Stimulated activated CD4-positive, alpha-beta T cell treated with anti-CD3 and anti-CD28 coated beads, Interleukin-1b, Interleukin-23, amount 100 ng/mL, for 1 hour (primary cell): ENCODE data around the gene AXIN1.
"Not testable (repeated sequence)": the region's sequence is repeated elsewhere in the genome, so short reads cannot be mapped to it uniquely, and the experiment has no call there.

Source experiments
- DNase-seq, 2 donors: peaks; one replicate each; pipeline ENCODE4 v3.0.0-alpha.2; 2020; ENCODE audit warnings: low read depth in 2 of 2

Gene AXIN1, protein sequence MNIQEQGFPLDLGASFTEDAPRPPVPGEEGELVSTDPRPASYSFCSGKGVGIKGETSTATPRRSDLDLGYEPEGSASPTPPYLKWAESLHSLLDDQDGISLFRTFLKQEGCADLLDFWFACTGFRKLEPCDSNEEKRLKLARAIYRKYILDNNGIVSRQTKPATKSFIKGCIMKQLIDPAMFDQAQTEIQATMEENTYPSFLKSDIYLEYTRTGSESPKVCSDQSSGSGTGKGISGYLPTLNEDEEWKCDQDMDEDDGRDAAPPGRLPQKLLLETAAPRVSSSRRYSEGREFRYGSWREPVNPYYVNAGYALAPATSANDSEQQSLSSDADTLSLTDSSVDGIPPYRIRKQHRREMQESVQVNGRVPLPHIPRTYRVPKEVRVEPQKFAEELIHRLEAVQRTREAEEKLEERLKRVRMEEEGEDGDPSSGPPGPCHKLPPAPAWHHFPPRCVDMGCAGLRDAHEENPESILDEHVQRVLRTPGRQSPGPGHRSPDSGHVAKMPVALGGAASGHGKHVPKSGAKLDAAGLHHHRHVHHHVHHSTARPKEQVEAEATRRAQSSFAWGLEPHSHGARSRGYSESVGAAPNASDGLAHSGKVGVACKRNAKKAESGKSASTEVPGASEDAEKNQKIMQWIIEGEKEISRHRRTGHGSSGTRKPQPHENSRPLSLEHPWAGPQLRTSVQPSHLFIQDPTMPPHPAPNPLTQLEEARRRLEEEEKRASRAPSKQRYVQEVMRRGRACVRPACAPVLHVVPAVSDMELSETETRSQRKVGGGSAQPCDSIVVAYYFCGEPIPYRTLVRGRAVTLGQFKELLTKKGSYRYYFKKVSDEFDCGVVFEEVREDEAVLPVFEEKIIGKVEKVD

DNA sequence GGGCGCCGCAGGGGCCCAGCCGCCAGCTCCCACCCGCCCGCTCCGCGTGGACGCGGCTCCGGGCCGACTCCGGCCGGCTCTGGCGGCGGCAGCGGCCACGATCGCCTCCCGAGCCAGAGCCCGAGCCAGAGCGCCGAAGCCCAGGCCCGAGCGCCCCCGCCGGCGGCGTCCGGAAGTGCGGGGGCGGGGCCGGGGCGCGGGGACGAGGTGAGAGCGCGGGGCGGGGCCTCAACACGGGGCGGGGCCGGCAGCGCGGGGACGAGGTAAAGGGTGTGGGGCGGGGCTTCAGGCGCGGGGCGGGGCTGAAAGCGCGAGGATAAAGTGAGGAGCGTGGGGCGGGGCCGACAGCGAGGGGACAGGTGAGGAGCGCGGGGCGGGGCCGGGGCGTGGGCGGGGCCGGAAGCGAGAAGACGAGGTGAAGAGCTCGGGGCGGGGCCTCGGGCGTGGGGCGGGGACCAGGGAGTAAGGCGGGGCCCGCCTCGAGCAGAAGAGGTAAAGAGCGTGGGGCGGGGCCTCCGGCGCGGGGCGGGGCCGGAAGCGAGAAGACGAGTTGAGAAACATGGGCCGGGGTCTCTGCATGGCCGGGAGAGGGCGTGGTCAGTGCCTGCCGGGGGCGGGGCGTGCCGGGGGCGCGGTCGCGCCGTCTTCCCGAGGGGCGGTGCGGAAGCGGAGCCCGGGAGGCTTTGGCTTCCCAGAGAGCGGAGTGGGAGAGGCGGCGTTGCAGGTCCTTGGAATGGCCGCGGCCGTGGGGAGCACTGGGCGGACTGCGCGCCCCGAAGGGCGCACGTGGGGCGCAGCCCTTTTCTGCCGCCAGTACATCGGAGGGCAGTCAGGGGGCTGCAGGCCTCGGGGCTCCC, at the start of gene AXIN1:
Gene AXIN1, minus strand, starts transcription at position 177 of the 857 bp plus-strand sequence. CDS start 5,698 bp downstream, outside the sequence.
- DNase-seq, result peak; percentile 100

DNA sequence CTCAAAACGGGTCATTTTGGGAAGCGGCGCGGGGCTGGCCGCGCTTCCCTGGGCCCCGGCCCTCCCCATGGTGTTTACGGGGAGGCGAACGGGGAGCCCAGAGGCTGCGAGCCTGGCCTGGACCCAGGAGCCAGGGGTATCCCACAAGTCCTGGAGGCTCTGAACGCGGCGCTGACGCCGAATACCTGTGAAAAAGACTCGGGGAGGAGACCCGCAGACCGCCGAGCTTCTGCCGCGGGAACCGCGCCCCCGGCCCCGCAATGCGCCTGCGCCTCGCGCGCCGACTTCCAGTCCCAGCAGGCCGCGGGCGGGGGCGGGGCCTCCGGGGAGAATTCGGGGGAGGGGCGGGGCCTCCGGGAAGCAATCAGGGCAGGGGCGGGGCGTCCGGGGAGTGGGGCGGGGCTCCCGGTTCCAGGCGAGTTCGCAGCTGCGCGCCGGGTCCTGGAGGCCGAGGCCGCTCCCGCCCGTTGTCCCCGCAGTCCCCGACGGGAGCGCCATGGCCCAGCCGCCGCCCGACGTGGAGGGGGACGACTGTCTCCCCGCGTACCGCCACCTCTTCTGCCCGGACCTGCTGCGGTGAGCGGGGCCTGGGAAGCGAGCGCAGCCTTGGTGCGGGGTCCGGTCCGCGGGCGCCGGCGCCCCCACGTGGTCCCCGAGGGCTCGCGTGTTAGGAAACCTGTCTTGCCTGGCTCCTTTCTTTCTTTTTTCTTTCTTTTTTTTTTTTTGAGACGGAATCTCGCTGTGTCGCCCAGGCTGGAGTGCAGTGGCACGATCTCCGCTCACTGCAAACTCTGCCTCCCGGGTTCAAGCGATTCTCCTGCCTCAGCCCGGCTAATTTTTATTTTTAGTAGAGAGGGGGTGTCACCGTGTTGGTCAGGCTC, 49.2 kb upstream of the AXIN1 start, which contains the start of gene DECR2:
Gene DECR2, plus strand, starts transcription at position 418 of the 881 bp plus-strand sequence. Its CDS starts 79 bp downstream, at position 497.
- peak; percentile 98 to 100 for DNase-seq

DNA sequence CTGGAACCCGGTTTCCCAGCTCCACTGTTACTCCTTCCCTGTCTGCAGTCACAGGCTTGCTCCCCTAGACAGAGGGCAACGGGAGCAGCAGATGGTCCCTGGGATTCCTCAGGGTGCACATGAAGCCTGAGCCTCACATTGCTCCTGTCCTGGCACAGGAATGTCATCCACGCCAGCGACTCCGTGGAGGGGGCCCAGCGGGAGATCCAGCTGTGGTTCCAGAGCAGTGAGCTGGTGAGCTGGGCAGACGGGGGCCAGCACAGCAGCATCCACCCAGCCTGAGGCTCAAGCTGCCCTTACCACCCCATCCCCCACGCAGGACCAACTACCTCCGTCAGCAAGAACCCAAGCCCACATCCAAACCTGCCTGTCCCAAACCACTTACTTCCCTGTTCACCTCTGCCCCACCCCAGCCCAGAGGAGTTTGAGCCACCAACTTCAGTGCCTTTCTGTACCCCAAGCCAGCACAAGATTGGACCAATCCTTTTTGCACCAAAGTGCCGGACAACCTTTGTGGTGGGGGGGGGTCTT, 47.6 kb upstream of the AXIN1 start:
- DNase-seq, result no peak

DNA sequence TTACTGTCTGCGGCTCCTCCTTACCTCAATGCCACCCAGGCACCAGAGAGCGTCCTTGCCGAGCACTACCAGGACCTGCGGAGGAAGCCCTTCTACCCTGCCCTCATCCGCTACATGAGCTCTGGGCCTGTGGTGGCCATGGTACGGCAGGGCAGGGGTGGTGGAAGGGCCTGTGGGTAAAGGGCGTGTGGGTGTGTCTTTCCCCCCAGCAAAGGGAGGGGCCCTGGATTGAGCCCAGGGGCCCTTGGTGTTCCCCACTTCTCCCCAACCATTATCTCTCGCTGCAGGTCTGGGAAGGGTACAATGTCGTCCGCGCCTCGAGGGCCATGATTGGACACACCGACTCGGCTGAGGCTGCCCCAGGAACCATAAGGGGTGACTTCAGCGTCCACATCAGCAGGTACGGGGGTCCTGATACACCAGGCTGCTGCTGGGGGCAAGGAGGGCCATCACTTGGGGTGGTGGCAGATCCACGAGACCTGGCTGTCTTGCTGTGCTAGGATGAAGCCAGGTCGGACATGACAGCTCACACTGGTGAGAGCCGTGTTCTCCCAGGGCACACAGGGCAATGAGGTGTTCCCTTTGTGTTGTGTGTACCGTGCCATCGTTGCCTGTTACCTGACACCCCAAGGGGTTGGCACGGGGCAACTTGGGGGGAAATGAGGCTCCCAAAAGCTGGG, 47.0 kb upstream of the AXIN1 start:
- DNase-seq, result no peak

DNA sequence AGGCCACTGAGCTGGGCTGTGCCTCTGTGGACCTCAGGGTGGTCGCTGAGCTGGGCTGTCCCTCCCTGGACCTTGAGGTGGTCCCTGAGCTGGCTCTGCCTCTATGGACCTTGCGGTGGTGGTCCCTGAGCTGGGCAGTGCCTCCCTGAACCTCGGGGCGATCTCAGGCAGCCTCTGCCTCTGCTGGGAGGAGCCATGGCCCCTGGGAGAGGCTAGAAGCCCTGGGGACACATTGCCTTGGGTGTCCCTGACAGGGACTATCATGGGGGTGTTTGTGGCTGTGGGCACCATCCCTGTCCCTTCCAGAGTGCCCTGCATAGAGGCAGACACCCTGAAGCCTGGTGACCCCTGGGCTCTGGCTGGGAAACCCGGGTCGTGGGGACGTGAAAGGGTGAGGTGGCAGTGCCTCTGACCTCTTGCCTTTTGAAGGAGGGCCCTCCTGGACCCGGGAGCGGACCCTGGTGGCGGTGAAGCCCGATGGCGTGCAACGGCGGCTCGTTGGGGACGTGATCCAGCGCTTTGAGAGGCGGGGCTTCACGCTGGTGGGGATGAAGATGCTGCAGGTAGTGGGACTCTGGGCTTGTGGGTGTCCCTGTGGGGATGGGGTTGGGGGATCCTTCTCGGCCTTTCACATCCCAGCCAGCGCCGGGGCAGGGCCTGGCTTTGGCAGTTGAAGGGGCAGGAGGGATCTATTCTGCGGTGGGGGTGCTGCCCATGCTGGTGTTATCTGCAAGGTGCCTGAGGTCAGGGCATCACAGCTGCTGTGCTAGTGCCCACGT, 46.2 kb upstream of the AXIN1 start:
- DNase-seq, result no peak

DNA sequence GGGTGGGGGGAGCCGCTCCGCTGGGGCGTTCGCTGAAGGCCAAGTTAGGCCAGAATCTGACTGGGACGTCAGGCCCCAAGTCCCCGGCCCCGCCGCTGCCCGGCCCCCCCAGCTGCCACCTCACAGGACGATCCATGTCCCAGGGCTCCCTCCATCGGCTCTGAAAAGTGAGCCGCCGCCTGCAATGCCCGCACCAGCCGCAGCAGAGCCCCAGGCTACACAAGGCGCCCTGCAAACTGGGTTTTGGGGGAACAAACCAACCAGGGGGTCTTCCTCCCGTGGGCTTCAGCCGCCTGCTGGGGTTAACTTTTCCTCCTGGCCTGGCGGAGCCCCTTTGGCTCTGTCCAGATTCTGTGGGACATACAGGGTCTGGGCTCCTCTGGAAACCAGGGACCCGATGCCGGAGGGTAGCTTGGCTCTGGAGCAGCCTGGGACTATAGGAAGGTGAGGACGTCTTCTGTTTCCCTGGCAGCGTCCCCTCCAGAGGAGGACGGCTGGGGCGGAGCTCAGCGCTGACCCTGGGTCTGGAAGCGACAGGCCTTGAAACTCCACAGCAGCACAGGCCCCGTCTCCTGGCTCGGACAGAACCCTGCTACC, 45.3 kb upstream of the AXIN1 start:
- DNase-seq, result no peak

DNA sequence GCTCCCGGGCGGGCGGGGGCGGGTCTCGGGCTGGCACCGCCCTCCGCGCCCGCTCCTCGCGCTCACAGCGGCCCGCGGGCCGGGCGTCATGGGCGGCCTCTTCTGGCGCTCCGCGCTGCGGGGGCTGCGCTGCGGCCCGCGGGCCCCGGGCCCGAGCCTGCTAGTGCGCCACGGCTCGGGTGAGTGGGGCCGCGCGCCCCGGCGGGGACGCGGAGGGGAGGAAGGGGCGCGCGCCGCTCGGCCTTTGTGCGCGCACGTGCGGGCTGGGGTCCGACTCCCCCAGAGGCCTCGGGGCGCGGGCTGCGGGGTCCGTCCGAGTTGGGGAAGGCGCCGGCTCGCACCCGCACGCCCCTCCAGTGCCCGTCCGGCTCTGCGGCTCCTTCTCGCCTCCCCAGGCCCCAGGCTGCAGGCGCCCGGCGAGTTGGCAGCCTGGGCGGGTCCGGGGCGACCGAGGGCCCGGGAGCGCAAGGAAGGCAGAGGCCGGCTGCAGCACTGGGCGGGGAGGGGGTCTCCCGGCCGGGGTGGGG, 44.7 kb upstream of the AXIN1 start, which contains the start of gene NME4:
Gene NME4, plus strand, starts transcription at position 65 of the 527 bp plus-strand sequence. Its CDS starts 24 bp downstream, at position 89.
- no peak for DNase-seq

DNA sequence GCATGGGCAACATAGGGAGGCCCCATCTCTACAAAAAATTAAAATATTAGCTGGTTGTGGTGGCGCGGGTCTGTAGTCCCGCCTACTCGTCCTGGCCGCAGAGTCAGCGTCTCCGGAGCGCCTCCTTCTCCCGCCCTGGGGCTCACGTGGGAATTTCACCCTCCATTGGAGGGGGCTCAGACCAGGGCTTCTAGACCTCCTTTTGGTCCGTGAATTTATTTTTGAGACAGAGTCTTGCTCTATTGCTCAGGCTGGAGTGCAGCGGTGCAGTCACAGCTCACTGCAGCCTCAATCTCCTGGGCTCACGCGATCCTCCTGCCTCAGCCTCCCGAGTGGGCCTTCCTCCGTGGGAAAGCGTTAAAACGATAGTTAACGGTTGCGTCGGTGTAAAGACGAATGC, 44.1 kb upstream of the AXIN1 start:
- DNase-seq, result no peak

DNA sequence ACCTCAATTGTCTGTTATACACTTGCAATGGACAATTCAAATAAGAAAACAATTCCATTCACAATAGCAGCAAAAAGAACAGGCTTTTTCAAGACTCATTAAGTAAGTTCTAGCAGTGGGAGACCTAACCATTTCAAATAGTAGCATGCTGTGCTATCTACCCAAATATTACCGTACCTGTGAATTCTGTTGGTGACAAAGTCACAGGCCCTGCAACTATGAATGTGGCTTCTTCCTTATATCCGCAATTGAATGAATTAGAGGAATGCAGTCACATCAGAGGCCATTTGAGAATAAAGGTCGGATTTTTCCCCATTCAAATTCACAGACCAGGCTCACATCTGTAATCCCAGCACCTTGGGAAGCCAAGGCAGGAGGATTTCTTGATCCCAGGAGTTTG, 43.7 kb upstream of the AXIN1 start:
- DNase-seq, result no peak

DNA sequence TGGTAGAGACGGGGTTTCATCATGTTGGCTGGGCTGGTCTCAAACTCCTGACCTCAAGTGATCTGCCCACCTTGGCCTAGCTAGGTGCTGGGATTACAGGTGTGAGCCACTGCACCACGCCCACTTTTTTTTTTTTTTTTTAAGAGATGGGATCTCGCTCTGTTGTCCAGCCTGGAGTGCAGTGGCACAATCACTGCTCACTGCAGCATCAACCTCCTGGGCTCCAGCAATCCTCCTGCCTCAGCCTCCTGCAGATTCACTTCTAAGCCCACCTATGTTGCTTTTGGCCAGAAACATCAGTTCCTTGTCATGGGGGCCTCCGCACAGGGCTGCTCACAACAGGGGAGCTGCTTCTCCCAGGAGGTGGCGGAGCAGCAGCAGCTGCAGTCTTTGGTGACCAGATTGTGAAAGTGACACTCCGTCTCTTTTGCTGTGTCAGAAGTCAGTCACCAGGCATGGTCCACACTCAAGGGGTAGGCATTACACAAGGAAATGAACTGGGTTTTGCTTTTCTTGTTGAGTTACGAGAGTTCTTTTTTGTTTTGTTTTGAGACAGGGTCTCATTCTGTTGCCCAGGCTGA, 40.0 kb upstream of the AXIN1 start:
- no peak for DNase-seq

DNA sequence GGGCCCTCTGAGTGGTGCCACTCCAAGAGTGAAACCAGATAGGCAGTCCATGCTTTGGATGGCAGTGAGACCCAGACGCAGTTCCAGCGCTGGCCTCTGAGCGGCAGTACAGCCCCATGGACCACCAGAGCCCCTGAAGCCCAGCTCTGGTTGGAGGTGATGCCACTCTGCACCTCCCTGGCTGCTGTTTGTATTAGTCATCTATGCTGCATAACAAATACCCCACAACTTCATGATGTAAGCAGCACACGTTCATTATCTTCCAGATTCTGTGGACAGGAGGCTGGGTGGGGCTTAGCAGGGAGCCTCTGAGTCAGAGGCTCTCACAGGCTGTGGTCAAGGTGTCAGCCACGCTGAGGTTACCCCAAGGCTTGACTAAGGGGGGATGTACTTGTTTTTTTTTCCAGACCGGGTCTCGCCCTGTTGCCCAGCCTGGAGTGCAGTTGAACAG, 39.4 kb upstream of the AXIN1 start:
- peak in 1 of 2 donors; percentile 42 for DNase-seq

DNA sequence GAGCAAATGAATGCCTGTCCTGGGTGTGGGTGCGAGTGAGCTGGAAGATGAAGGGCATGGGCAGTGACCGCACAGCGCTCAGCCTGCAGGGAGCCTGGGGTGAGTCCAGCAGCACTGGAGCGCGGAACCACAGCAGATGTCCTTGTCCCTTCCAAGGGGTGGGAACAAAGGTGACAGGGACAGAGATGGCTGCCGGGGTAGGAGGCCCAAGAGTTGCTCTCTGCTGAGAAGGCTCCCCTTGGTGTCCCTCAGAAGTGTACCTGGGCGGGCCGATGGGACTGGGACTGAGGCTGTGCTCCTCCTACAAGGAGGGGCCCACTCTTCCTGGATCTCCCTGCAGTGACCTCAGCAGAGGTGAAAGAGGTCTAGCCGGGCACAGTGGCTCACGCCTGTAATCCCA, 36.8 kb upstream of the AXIN1 start:
- no peak for DNase-seq

DNA sequence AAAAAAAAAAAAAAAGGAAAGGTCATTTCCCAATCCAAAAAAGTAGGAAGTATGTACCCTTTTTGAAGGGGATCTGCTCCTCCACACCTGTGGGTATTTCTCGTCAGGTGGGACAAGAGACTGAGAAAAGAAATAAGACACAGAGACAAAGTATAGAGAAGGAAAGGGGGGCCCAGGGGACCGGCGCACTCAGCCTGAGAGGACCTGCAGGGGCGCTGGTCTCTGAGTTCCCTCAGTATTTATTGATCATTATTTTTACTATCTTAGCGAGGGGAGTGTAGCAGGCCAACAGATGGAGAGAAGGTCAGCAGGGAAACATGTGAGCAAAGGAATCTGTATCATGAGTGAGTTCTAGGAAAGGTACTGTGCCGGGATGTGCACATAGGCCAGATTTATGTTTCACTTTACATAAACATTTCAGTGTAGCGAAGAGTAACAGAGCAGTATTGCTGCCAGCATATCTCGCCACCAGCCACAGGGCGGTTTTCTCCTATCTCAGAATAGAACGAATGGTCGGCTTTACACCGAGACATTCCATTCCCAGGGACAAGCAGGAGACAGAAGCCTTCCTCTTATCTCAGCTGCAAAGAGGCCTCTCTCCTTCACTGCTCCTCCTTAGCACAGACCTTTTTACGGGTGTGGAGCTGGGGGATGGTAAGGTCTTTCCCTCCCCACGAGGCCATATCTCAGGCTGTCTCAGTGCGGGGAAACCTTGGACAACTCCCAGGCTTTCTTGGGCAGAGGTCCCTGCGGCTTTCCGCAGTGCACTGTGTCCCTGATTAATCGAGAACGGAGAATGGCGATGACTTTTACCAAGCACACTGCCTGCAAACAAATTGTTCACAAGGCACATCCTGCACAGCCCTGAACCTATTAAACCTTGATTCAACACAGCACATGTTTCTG, 35.5 kb upstream of the AXIN1 start:
- not testable (repeated sequence) for DNase-seq

DNA sequence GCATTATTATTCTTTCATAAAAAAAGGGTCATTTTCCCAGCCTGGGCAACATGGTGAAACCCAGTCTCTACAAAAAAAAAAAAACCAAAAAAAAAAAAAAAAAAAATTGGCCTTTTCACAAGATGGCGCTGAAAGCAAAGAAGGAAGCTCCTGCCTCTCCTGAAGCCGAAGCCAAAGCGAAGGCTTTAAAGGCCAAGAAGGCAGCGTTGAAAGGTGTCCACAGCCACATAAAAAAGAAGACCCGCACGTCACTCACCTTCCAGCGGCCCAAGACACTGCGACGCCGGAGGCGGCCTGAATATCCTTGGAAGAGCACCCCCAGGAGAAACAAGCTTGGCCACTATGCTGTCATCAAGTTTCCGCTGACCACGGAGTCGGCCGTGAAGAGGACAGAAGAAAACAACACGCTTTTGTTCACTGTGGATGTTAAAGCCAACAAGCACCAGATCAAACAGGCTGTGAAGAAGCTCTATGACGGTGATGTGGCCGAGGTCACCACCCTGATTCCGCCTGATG, 34.2 kb upstream of the AXIN1 start:
- no peak for DNase-seq

DNA sequence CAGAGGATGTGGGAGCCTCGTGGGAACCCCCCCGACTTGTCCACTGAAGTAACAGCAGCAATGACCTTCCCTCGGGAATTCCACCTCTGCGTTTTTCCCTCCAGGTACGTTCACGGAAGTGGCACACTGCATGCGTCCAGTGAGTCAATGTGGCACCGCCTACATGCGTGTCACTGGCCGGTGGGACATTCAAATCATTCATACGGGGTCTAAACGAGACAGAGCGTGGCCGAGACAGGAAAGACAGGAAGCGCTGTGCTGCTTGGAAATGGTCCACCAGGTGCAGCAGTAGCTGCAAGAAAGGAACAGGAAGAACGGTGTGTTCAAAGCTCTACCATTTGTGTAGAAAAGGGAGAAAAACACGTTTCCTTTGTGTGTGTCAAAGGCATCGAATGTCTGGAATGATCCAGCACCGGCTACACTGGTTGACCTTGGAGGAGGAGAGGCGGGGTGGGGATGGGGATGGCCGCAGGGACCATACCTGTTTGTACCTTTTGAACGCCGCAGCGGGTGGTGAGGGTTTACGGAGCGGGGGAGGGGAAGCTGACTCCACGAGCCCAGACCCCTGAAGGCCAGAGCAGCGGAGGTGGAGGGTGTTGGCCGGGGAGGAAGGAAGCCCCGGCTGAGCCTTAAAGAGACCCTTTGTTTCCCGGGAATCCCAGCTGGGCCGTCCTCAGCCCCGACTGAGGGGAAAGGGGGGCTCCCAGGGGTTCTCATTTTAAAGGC, 31.0 kb upstream of the AXIN1 start:
- no peak for DNase-seq
